Testis (tissue), 3 donors: ENCODE measurements around the gene LRP1B. TPM values are rescaled to one million over a fixed set of nuclear protein-coding genes. Genes with fewer than 3 reads are reported as not detected.

Experiments used
- DNase-seq: peaks from one replicate; pipeline ENCODE4 v3.0.0-alpha.2; 2019
- H3K27ac ChIP-seq, 2 donors: fragments of 200-600 bp; sonication (generic); one replicate each; pipeline ENCODE4 v1.5.1; 2019
- H3K27me3 ChIP-seq: fragments of 200-600 bp; sonication (generic); one replicate; pipeline ENCODE4 v1.5.1; 2019
- H3K36me3 ChIP-seq: fragments of 200-600 bp; sonication (generic); one replicate; pipeline ENCODE4 v1.5.1; 2017; ENCODE audit warnings: low read depth; ENCODE audit errors: missing control alignments
- H3K4me1 ChIP-seq: fragments of 200-600 bp; sonication (generic); one replicate; pipeline ENCODE4 v1.5.1; 2019
- H3K4me3 ChIP-seq, 2 donors: fragments of 200-600 bp; sonication (generic); one replicate each; pipeline ENCODE4 v1.5.1; 2017 to 2019
- H3K9me3 ChIP-seq: fragments of 200-600 bp; sonication (generic); one replicate; pipeline ENCODE4 v1.5.1; 2017
- CTCF ChIP-seq, 3 experiments: fragments of 450-650 bp in 2 of 3; fragments of 200-600 bp in 1 of 3; sonication (generic) in 1 of 3; IDR thresholded peaks; one replicate each; pipeline ENCODE4 v1.5.1; 2016 to 2019; ENCODE audit warnings: antibody characterized with exemption in 3 of 3, mild to moderate bottlenecking in 2 of 3, moderate library complexity in 1 of 3
- POLR2A ChIP-seq: fragments of 450-650 bp; IDR thresholded peaks from one replicate; pipeline ENCODE4 v1.6.1; 2017; ENCODE audit warnings: antibody characterized with exemption, mild to moderate bottlenecking, moderate library complexity
- WGBS, 2 donors: methylation state at CpG; one replicate each; pipeline ENCODE4 v1.1.5; 2018; 5-methylcytosine and 5-hydroxymethylcytosine counted together
- intact Hi-C: fragments of 100-400 bp; cut with DNase I; formaldehyde crosslinking; loops from one replicate; pipeline ENCODE4 v1.15.1; 2023; ENCODE audit warnings: low total_unique reads
- polyA plus RNA-seq: library from polyadenylated mRNA; stranded (reverse); fragments of 350-450 nt; fragmentation: Illumina TruSeq; extraction: RNeasy Lipid Tissue Mini Kit (QIAGEN cat#74804); gene quantifications from one replicate; pipeline ENCODE4 v1.2.3, GENCODE V29; 2014; ENCODE audit warnings: low read depth, low replicate concordance; ENCODE audit not compliant: insufficient read depth
- total RNA-seq, 2 donors: library from RNA; depleted of rRNA; stranded (reverse); fragments of >200 nt; gene quantifications; one replicate each; pipeline ENCODE4 v1.2.3, GENCODE V29; 2016

LRP1B gene
- total and polyA plus RNA-seq, 3 donors from 2014 or later: 0.79 to 1.9 (median 0.84) TPM

- intact Hi-C loops: no loop called here
- H3K4me3 ChIP-seq: no peak overlapping the region
Measured at GRCh38 chr2:140273958-140274357, 1856.9 kb downstream of the LRP1B start.

GRCh38 chr2:140273408-140273807 is 1857.4 kb downstream of the LRP1B start:
- 81 to 88% methylated on average over 4 of the region's 4 CpGs for WGBS, 2 donors

More at GRCh38 chr2:140273958-140274357, 1856.9 kb downstream of the LRP1B start:
- no peak for TF ChIP-seq CTCF (IDR thresholded peaks at IDR 0.05)
- no peak for TF ChIP-seq POLR2A
- Histone ChIP-seq H3K9me3 (no peaks in the 10 kb centered on the region), H3K4me1 (no peaks in the 10 kb centered on the region), H3K27ac (no peak overlapping the region), H3K27me3 (no peaks in the 10 kb centered on the region), H3K36me3 (no peaks in the 10 kb centered on the region)
- no peak for DNase-seq
- WGBS, 2 donors: 92% methylated on average over 2 of the region's 2 CpGs

GRCh38 chr2:140270224-140270623 is 1860.6 kb downstream of the LRP1B start:
- Histone ChIP-seq H3K9me3 (no peaks in the 10 kb centered on the region), H3K4me1 (no peaks in the 10 kb centered on the region), H3K27me3 (no peaks in the 10 kb centered on the region), H3K4me3 (no peak overlapping the region), H3K36me3 (no peaks in the 10 kb centered on the region), H3K27ac (no peak overlapping the region)
- DNase-seq: no peak
- intact Hi-C loops: no loop called here
- TF ChIP-seq POLR2A (no peak), CTCF (IDR thresholded peaks at IDR 0.05) (no peak)
- WGBS, 2 donors: 73 to 80% methylated on average over 1 of the region's 1 CpG

More at GRCh38 chr2:140273408-140273807, 1857.4 kb downstream of the LRP1B start:
- no peaks in the 10 kb centered on the region for H3K9me3 ChIP-seq
- DNase-seq: no peak
- no peaks in the 10 kb centered on the region for H3K36me3 ChIP-seq
- no peak overlapping the region for H3K27ac ChIP-seq
- no peaks in the 10 kb centered on the region for H3K4me1 ChIP-seq
- no peaks in the 10 kb centered on the region for H3K27me3 ChIP-seq
- no peak for TF ChIP-seq CTCF (IDR thresholded peaks at IDR 0.05)
- TF ChIP-seq POLR2A: no peak
- no peak overlapping the region for H3K4me3 ChIP-seq
- intact Hi-C loops: no loop called here

GRCh38 chr2:140269000-140269399 is 1861.8 kb downstream of the LRP1B start:
- Histone ChIP-seq H3K27ac (no peak overlapping the region), H3K36me3 (no peaks in the 10 kb centered on the region), H3K4me1 (no peaks in the 10 kb centered on the region), H3K4me3 (no peak overlapping the region), H3K9me3 (no peaks in the 10 kb centered on the region), H3K27me3 (no peaks in the 10 kb centered on the region)
- intact Hi-C loops: no loop called here
- TF ChIP-seq POLR2A (no peak), CTCF (IDR thresholded peaks at IDR 0.05) (no peak)
- DNase-seq: no peak
- WGBS, 2 donors: 90 to 91% methylated on average over 7 of the region's 7 CpGs

- Histone ChIP-seq H3K9me3 (no peaks in the 10 kb centered on the region), H3K4me1 (no peaks in the 10 kb centered on the region), H3K4me3 (no peak overlapping the region), H3K27me3 (no peaks in the 10 kb centered on the region), H3K36me3 (no peaks in the 10 kb centered on the region), H3K27ac (no peak overlapping the region)
- TF ChIP-seq POLR2A: no peak
- TF ChIP-seq CTCF (IDR thresholded peaks at IDR 0.05): no peak
- intact Hi-C loops: no loop called here
- no peak for DNase-seq
- WGBS, 2 donors: 99% methylated on average over 6 of the region's 6 CpGs
Measured at GRCh38 chr2:140262908-140263307, 1867.9 kb downstream of the LRP1B start.
